ENCODE data around the gene ZNF142.

- no peak for TF ChIP-seq GATA2 (IDR thresholded peaks at IDR 0.05; ENCODE audit: low read depth, low read length)
- TF ChIP-seq GATA3 (IDR thresholded peaks at IDR 0.05; ENCODE audit: low read depth, low read length), result no peak
Observed at GRCh38 chr2:218701806-218702205, 42.4 kb upstream of the ZNF142 start.
